ENCODE measurements around the gene NPB.

The NPB gene

DNA sequence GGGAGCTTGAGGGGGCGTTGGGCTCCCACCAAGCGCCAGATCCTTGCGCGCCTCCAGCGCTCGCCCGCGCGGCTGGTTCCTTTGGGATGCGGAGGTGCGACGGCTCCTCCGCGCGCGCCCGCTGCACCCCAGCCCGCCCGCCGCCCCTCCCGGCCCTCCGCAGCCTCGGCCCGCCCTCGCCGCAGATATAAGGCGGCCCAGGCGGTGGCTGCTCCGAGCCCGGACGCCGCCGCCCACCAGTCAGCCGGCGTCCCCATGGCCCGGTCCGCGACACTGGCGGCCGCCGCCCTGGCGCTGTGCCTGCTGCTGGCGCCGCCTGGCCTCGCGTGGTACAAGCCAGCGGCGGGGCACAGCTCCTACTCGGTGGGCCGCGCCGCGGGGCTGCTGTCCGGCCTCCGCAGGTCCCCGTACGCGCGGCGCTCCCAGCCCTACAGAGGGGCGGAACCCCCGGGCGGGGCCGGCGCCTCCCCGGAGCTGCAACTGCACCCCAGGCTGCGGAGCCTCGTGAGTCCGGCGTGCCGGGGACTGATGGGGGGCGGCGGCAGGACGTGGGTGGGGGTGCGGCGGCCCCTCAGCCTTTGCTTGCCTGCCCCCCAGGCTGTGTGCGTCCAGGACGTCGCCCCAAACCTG is at the start of gene NPB:
NPB (plus strand) TSS at position 216 of the 630 bp plus-strand sequence; CDS start at position 256, 40 bp downstream.
- TF ChIP-seq, protein P1, sequence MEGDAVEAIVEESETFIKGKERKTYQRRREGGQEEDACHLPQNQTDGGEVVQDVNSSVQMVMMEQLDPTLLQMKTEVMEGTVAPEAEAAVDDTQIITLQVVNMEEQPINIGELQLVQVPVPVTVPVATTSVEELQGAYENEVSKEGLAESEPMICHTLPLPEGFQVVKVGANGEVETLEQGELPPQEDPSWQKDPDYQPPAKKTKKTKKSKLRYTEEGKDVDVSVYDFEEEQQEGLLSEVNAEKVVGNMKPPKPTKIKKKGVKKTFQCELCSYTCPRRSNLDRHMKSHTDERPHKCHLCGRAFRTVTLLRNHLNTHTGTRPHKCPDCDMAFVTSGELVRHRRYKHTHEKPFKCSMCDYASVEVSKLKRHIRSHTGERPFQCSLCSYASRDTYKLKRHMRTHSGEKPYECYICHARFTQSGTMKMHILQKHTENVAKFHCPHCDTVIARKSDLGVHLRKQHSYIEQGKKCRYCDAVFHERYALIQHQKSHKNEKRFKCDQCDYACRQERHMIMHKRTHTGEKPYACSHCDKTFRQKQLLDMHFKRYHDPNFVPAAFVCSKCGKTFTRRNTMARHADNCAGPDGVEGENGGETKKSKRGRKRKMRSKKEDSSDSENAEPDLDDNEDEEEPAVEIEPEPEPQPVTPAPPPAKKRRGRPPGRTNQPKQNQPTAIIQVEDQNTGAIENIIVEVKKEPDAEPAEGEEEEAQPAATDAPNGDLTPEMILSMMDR (IDR thresholded peaks at IDR 0.05; ENCODE audit: low read depth, low read length), result no peak
- H3K4me3 ChIP-seq (ENCODE audit: low read depth, low read length), result 0 out of 2 replicates have a peak within 1 kb of the TSS, but pooled peaks have one; percentile 17

DNA sequence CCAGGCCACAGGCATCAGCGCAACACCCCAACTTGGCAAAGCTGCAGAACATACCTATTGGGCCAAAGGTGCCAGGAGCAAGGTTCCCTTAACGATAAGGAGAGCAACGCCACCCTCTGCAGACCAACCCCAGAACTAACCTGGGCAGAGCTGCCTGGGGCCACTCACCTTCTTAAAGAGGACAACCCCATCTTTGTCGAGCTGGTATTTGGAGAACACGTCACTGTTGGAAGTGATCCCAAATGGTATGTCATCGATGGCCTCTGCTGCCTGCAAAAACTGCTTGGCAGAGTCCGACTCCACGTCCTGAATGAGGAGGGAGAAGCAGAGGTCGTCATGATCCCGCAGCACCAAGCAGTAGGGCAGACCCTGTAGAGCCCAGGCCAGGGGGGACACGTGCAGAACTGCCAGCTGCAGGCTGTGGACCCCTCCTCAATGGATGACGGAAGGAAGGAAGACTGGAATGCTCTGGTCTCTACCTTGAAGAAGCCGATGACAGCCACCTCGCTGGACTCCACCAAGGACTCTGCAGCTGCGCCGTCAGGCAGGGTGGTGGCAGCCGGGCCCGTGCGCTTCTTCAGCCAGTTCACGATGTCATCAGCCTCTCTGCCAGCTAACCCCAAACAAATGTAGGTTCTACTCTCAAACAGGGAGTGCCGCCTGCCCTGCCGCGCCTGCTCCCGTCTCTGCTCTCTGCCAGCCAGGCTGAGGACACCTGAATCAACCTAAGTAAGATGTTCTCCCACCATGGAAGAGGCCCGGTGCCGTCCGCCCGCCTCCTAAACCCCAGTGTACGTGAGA is 46.9 kb upstream of the NPB start:
- TF ChIP-seq, protein P1 (IDR thresholded peaks at IDR 0.05; ENCODE audit: low read depth, low read length), result no peak
- H3K4me3 ChIP-seq (ENCODE audit: low read depth, low read length), result no peak overlapping the region

DNA sequence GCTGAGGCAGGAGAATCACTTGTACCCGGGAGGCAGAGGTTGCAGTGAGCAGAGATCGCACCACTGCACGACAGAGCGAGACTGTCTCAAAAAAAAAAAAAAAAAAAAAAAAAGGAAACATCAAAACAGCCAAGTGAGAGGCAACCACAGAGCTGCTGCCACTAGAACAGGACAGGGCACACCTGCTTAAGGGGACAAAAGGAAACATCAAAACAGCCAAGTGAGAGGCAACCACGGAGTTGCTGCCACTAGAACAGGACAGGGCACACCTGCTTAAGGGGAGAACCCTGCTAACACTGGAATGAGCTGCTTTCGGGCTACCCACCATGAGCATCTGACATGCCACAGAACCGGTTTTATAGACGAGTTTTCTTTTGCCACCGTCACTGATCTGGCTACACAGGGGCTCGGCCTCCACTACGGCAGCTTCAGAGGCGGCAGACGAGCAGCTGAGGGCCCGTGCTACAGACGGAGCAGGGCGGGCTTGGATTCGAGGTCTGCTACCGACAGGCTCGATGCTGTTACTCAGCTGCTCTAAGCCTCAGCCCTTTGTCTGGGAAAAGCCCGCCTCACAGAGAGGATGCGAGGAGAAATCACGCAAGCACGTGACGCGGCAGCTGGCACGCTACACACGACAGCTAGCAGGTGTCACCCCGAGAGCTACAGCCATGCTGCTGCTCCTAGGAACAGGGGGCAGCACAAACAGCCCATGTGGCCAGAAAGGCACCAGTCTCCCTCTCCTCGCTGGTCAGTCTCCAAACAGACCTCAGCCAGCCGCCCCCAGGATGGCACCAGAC is 43.7 kb upstream of the NPB start:
- TF ChIP-seq, protein P1 (IDR thresholded peaks at IDR 0.05; ENCODE audit: low read depth, low read length), result no peak
- H3K4me3 ChIP-seq (ENCODE audit: low read depth, low read length), result peak overlapping the region; percentile 96

DNA sequence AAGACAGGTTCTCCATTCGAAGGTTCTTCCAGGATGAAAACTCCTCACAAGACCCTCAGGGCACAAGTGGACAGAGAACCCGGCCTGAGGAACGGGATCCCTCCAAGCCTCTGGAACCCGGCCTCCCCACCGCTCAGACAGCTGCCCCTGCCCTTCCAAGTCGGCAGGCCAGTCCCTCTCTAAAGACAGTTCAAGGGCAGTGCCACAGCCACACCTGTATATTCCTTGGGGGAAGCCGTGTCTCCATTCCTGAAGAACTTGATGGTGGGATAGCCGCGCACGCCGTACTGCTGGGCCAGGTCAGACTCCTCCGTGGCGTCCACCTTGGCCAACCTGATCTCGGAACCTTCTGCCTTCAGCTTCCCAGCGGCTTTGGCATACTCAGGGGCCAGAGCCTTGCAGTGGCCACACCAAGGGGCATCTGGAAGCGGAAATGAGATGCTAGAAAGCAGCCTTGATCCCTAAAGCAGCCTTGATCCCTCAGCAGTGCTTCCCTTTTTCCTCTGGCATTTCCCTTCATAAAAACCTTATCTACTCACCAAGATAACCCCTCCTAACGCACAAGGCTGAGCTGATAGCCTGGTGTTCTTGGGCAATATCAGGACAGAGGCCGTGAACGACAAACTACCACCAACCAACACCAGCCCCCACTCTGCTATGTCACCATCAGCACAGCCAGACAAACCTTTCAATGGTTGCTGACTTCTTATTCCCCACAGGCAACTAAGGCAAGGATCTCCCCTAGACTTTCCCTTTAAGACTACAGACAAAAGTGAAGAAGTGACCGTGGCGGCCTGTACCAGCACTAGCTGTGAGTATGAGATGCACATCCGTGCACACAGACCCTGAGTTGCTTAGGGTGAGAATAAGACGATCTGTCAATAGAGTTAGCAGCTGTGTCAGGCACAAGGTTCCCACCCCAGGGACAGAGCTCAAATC is 42.8 kb upstream of the NPB start:
- H3K4me3 ChIP-seq (ENCODE audit: low read depth, low read length), result peak overlapping the region; percentile 96
- TF ChIP-seq, protein P1 (IDR thresholded peaks at IDR 0.05; ENCODE audit: low read depth, low read length), result no peak

DNA sequence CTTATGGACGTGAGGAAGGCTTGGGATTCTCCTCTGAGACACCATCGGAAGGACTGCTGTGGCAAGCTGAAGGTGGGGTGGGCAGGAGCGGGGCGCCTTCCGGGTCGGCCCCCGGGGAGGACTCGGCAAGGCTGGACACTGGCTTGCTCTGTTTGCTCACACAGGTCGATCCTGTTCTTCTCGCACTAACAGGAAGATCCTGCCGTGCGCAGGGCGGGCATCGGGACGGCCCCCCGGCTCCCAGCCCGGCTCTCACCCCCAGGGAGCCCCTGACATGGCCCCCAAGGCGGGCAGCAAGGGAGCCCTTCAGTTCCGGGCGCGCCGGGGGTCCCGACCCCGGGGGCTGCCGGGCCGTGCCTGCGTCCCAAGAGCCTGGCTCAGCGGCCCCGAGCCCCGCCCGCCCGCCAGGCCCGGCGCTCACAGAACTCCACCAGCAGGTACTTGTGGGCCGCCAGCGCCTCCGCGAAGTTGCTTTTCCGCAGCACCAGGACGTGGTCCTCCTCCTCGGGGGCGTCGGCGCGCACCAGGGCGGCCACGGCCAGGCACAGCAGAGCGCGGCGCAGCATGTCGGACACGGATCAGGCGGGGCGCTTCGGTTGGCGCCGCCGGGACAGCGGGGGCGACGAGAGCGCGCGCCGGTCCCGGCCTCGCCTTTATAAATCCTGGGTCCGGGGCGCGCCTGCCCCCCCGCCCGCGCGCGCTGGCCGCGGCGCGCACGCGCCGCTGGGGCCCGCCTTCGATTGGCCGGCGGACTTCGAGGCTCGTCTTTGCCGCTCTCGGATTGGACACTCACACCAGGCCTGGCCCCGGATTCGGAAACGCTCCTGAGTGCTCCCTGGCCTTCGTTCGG is 41.9 kb upstream of the NPB start, which contains the start of gene P4HB:
P4HB (minus strand) TSS at position 630 of the 850 bp plus-strand sequence; CDS start at position 566, 64 bp downstream.
- TF ChIP-seq, protein P1 (IDR thresholded peaks at IDR 0.05; ENCODE audit: low read depth, low read length), result no peak
- peak within 1 kb of the TSS; percentile 96 for H3K4me3 ChIP-seq (ENCODE audit: low read depth, low read length)

Data from WI38 (cell line).